ENCODE results near the gene SCLT1.

Gene SCLT1

GRCh38 chr4:129040471-129040870, 52.9 kb downstream of the SCLT1 start:
- TF ChIP-seq FOXP2 (optimal IDR thresholded peaks at IDR 0.05; ENCODE audit: borderline replicate concordance, extremely low read depth, extremely low read length, insufficient read depth) (no peak), SIN3A (IDR thresholded peaks at IDR 0.05; ENCODE audit: borderline replicate concordance, insufficient read depth, low read length) (no peak), REST (IDR thresholded peaks at IDR 0.05; ENCODE audit: insufficient read depth in 1 of 2, low read depth in 2 of 2, low read length in 2 of 2) (no peak), POLR2AphosphoS5 (IDR thresholded peaks at IDR 0.05; ENCODE audit: low read depth, low read length) (no peak), TAF1 (IDR thresholded peaks at IDR 0.05; ENCODE audit: borderline replicate concordance, insufficient read depth, low read length) (no peak)

- TF ChIP-seq POLR2AphosphoS5 (IDR thresholded peaks at IDR 0.05; ENCODE audit: low read depth, low read length) (no peak), REST (IDR thresholded peaks at IDR 0.05; ENCODE audit: insufficient read depth in 1 of 2, low read depth in 2 of 2, low read length in 2 of 2) (no peak), FOXP2 (optimal IDR thresholded peaks at IDR 0.05; ENCODE audit: borderline replicate concordance, extremely low read depth, extremely low read length, insufficient read depth) (no peak), SIN3A (IDR thresholded peaks at IDR 0.05; ENCODE audit: borderline replicate concordance, insufficient read depth, low read length) (no peak), TAF1 (IDR thresholded peaks at IDR 0.05; ENCODE audit: borderline replicate concordance, insufficient read depth, low read length) (no peak)
These were observed 56.2 kb downstream of the SCLT1 start for GRCh38 chr4:129037093-129037492.

GRCh38 chr4:129014566-129015509, 78.5 kb downstream of the SCLT1 start:
- TF ChIP-seq SIN3A (IDR thresholded peaks at IDR 0.05; ENCODE audit: borderline replicate concordance, insufficient read depth, low read length), result no peak
- TF ChIP-seq TAF1 (IDR thresholded peaks at IDR 0.05; ENCODE audit: borderline replicate concordance, insufficient read depth, low read length), result no peak
- no peak for TF ChIP-seq POLR2AphosphoS5 (IDR thresholded peaks at IDR 0.05; ENCODE audit: low read depth, low read length)
- TF ChIP-seq REST (IDR thresholded peaks at IDR 0.05; ENCODE audit: insufficient read depth in 1 of 2, low read depth in 2 of 2, low read length in 2 of 2), result no peak
- TF ChIP-seq FOXP2 (optimal IDR thresholded peaks at IDR 0.05; ENCODE audit: borderline replicate concordance, extremely low read depth, extremely low read length, insufficient read depth), result no peak

DNA sequence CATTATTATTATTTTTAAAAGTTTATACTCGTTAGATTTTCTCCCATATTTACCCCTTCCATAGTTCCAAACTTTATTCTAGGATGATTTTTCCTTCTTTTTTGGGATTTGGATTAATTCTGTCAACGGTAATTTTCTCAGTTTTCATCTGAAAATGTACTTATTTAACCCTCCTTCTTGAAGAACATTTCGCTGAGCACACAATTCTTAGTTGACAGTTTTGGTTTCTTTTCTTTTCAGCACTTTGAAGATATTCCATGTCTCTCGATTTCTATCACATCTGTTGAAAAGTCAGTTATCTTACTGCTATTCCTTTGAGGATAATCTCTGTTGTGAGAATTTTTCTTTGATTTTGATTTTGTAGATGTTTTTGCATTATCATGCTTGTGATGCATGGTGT, 85.2 kb downstream of the SCLT1 start:
- no peak for TF ChIP-seq POLR2AphosphoS5 (IDR thresholded peaks at IDR 0.05; ENCODE audit: low read depth, low read length)
- no peak for TF ChIP-seq SIN3A (IDR thresholded peaks at IDR 0.05; ENCODE audit: borderline replicate concordance, insufficient read depth, low read length)
- no peak for TF ChIP-seq TAF1 (IDR thresholded peaks at IDR 0.05; ENCODE audit: borderline replicate concordance, insufficient read depth, low read length)
- TF ChIP-seq FOXP2 (optimal IDR thresholded peaks at IDR 0.05; ENCODE audit: borderline replicate concordance, extremely low read depth, extremely low read length, insufficient read depth), result no peak
- TF ChIP-seq REST (IDR thresholded peaks at IDR 0.05; ENCODE audit: insufficient read depth in 1 of 2, low read depth in 2 of 2, low read length in 2 of 2), result no peak
